Measurements from ENCODE around the gene GSG1L2. TPM values are rescaled to one million over a fixed set of nuclear protein-coding genes. Genes with fewer than 3 reads are reported as not detected.

The GSG1L2 gene
- total RNA-seq (not detected in 2 replicates), polyA plus RNA-seq (not detected in 2 replicates)

DNA sequence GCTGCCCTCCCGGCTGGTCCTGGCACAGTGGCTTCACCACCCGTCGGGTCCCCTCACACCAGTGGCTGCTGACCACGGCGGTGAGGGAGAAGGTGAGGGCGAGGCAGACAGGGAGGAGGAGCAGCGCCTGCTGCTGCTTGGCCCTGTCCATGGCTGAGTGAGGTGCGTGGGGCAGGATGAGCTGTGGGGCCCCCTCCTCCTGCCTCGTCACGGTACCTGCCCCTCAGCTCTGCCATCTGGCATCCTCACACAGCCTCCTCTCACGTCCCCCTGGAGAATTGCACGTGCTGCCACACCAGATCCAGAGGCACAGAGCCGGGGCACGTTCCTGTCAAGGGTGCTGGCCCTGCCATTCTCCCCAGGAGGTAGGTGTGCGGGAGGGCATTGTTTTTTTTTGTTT, at the start of gene GSG1L2:
GSG1L2 (minus strand) TSS at position 159 of the 400 bp plus-strand sequence; CDS start at position 151, 8 bp downstream.
- no peak for DNase-seq (ENCODE audit: low spot score)
- H3K36me3 ChIP-seq (replicated peaks; ENCODE audit: insufficient read depth, low read depth), result no peaks in the 10 kb centered on the region
- no peaks in the 10 kb centered on the region for H3K4me1 ChIP-seq (ENCODE audit: insufficient read depth)
- TF ChIP-seq EZH2phosphoT487 (IDR thresholded peaks at IDR 0.05; ENCODE audit: low read depth, severe bottlenecking, unreplicated experiment) (no peak), EZH2 (IDR thresholded peaks at IDR 0.05; ENCODE audit: borderline replicate concordance) (no peak)
- TF ChIP-seq, protein P1, sequence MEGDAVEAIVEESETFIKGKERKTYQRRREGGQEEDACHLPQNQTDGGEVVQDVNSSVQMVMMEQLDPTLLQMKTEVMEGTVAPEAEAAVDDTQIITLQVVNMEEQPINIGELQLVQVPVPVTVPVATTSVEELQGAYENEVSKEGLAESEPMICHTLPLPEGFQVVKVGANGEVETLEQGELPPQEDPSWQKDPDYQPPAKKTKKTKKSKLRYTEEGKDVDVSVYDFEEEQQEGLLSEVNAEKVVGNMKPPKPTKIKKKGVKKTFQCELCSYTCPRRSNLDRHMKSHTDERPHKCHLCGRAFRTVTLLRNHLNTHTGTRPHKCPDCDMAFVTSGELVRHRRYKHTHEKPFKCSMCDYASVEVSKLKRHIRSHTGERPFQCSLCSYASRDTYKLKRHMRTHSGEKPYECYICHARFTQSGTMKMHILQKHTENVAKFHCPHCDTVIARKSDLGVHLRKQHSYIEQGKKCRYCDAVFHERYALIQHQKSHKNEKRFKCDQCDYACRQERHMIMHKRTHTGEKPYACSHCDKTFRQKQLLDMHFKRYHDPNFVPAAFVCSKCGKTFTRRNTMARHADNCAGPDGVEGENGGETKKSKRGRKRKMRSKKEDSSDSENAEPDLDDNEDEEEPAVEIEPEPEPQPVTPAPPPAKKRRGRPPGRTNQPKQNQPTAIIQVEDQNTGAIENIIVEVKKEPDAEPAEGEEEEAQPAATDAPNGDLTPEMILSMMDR (IDR thresholded peaks at IDR 0.05; ENCODE audit: poor library complexity), result no peak
- H3K4me3 ChIP-seq, result no peak within 1 kb of the TSS
- H3K27ac ChIP-seq, result no peak within 1 kb of the TSS
- H4K20me1 ChIP-seq (ENCODE audit: insufficient read depth, poor library complexity, severe bottlenecking), result no peaks in the 10 kb centered on the region
- H3K79me2 ChIP-seq, result no peaks in the 10 kb centered on the region
- no peak within 1 kb of the TSS for H3K4me2 ChIP-seq
- no peak within 1 kb of the TSS for H2AFZ ChIP-seq
- no peaks in the 10 kb centered on the region for H3K9me2 ChIP-seq (replicated peaks; ENCODE audit: insufficient read depth)
- H3K9me3 ChIP-seq (ENCODE audit: low read depth), result no peaks in the 10 kb centered on the region
- 89% methylated on average over 14 of the region's 15 CpGs for WGBS (ENCODE audit: low lambda C conversion rate, missing lambda C conversion rate)
- H3K27me3 ChIP-seq, result no peaks in the 10 kb centered on the region

DNA sequence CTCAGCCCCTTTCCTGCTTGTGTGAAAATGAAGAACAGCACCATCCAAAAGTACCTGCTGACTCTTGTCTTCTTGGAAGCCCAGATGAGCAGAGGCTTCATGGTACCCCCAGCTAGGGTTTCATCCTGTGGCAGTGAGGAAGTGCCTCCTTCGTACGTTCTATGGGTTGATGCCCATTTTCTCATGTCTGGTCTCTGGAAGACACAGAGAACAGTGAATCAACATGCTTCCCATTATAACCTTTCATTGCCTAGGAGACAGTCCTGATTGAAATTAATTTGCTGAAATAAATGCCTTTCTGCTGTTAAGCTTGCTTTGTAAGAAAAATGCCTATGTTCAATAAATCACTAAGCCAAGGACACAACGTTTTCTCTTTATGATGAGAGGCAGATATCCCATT, 46.7 kb upstream of the GSG1L2 start:
- Histone ChIP-seq H4K20me1 (ENCODE audit: insufficient read depth, poor library complexity, severe bottlenecking) (no peaks in the 10 kb centered on the region), H3K4me3 (no peak overlapping the region), H3K79me2 (no peaks in the 10 kb centered on the region), H3K27me3 (no peaks in the 10 kb centered on the region), H3K27ac (no peak overlapping the region), H2AFZ (no peak overlapping the region), H3K9me3 (ENCODE audit: low read depth) (no peaks in the 10 kb centered on the region), H3K9me2 (replicated peaks; ENCODE audit: insufficient read depth) (no peaks in the 10 kb centered on the region), H3K4me2 (no peak overlapping the region), H3K4me1 (ENCODE audit: insufficient read depth) (no peaks in the 10 kb centered on the region), H3K36me3 (replicated peaks; ENCODE audit: insufficient read depth, low read depth) (no peaks in the 10 kb centered on the region)
- no peak for DNase-seq (ENCODE audit: low spot score)
- WGBS (ENCODE audit: low lambda C conversion rate, missing lambda C conversion rate), result 76% methylated on average over 3 of the region's 3 CpGs
- TF ChIP-seq, protein P1 (IDR thresholded peaks at IDR 0.05; ENCODE audit: poor library complexity), result no peak
- TF ChIP-seq EZH2 (IDR thresholded peaks at IDR 0.05; ENCODE audit: borderline replicate concordance), result no peak
- no peak for TF ChIP-seq EZH2phosphoT487 (IDR thresholded peaks at IDR 0.05; ENCODE audit: low read depth, severe bottlenecking, unreplicated experiment)

DNA sequence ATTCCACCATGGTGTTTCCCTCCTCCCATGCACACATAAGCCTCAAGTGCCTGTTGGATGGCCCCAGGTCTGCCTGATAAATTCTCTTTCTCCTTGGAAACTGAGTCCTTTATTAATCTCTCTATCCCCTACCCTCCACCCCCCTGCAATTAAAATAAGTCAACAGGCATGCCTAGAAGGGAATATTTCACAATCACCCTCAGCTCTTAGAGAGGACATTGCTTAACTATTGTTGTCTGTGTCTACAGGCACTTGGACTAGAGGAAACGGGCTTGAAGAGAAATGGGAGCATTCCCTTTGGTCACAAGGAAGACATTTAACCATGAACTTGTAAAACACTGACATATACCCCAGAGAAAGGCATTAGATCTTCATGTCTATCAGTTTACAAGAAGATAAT, 43.7 kb upstream of the GSG1L2 start:
- Histone ChIP-seq H3K79me2 (no peaks in the 10 kb centered on the region), H3K27me3 (no peaks in the 10 kb centered on the region), H3K9me3 (ENCODE audit: low read depth) (no peaks in the 10 kb centered on the region), H3K4me1 (ENCODE audit: insufficient read depth) (no peaks in the 10 kb centered on the region), H3K4me2 (no peak overlapping the region), H2AFZ (no peak overlapping the region), H3K9me2 (replicated peaks; ENCODE audit: insufficient read depth) (no peaks in the 10 kb centered on the region), H4K20me1 (ENCODE audit: insufficient read depth, poor library complexity, severe bottlenecking) (no peaks in the 10 kb centered on the region), H3K27ac (no peak overlapping the region), H3K4me3 (no peak overlapping the region), H3K36me3 (replicated peaks; ENCODE audit: insufficient read depth, low read depth) (no peaks in the 10 kb centered on the region)
- WGBS (ENCODE audit: low lambda C conversion rate, missing lambda C conversion rate), result 68% methylated on average over 1 of the region's 1 CpG
- no peak for DNase-seq (ENCODE audit: low spot score)
- TF ChIP-seq, protein P1 (IDR thresholded peaks at IDR 0.05; ENCODE audit: poor library complexity), result no peak
- no peak for TF ChIP-seq EZH2 (IDR thresholded peaks at IDR 0.05; ENCODE audit: borderline replicate concordance)
- TF ChIP-seq EZH2phosphoT487 (IDR thresholded peaks at IDR 0.05; ENCODE audit: low read depth, severe bottlenecking, unreplicated experiment), result no peak

- no peaks in the 10 kb centered on the region for H3K9me3 ChIP-seq (ENCODE audit: low read depth)
- WGBS (ENCODE audit: low lambda C conversion rate, missing lambda C conversion rate), result 84% methylated on average over 4 of the region's 4 CpGs
- H3K4me1 ChIP-seq (ENCODE audit: insufficient read depth), result no peaks in the 10 kb centered on the region
- no peak overlapping the region for H3K4me2 ChIP-seq
- no peak overlapping the region for H2AFZ ChIP-seq
- H3K79me2 ChIP-seq, result no peaks in the 10 kb centered on the region
- no peaks in the 10 kb centered on the region for H3K36me3 ChIP-seq (replicated peaks; ENCODE audit: insufficient read depth, low read depth)
- DNase-seq (ENCODE audit: low spot score), result no peak
- no peaks in the 10 kb centered on the region for H4K20me1 ChIP-seq (ENCODE audit: insufficient read depth, poor library complexity, severe bottlenecking)
- no peak overlapping the region for H3K4me3 ChIP-seq
- no peaks in the 10 kb centered on the region for H3K9me2 ChIP-seq (replicated peaks; ENCODE audit: insufficient read depth)
- H3K27ac ChIP-seq, result no peak overlapping the region
- no peaks in the 10 kb centered on the region for H3K27me3 ChIP-seq
- TF ChIP-seq EZH2 (IDR thresholded peaks at IDR 0.05; ENCODE audit: borderline replicate concordance), result no peak
- TF ChIP-seq EZH2phosphoT487 (IDR thresholded peaks at IDR 0.05; ENCODE audit: low read depth, severe bottlenecking, unreplicated experiment), result no peak
- TF ChIP-seq, protein P1 (IDR thresholded peaks at IDR 0.05; ENCODE audit: poor library complexity), result no peak
Measured at GRCh38 chr17:9862949-9863348, 41.1 kb upstream of the GSG1L2 start.

Measured in hepatocyte (in vitro differentiated cells).